ENCODE results near the gene MN1. TPM values are rescaled to one million over a fixed set of nuclear protein-coding genes. Genes with fewer than 3 reads are reported as not detected.

The MN1 gene
- total and polyA plus RNA-seq, 8 donors = 0.50 to 6.4 (median 2.8) TPM

Other genes starting within 250 kb of the MN1 start
- 10 to 100 TPM in 4 of 5 donors, 1 to 10 TPM in 1; 6.7 to 91.6 (median 30.3) TPM for gene PITPNB, start 117.5 kb upstream of the MN1 start, total RNA-seq
- 10 to 100 TPM; 24.0 to 39.4 (median 28.1) TPM for gene PITPNB, start 117.5 kb upstream of the MN1 start, polyA plus RNA-seq